Measurements from ENCODE around the gene LRP8. TPM values are rescaled to one million over a fixed set of nuclear protein-coding genes. Genes with fewer than 3 reads are reported as not detected.

The LRP8 gene
- total and polyA plus RNA-seq, 4 donors, result 0.15 to 0.75 (median 0.29) TPM

- Histone ChIP-seq H3K27me3 (ENCODE audit: control insufficient read depth in 4 of 4, insufficient read depth in 4 of 4, low read length in 3 of 4) (no peaks in the 10 kb centered on the region), H3K36me3 (ENCODE audit: control insufficient read depth in 4 of 4, insufficient read depth in 3 of 4, low read depth in 1 of 4, low read length in 3 of 4) (no peaks in the 10 kb centered on the region), H3K9me3 (ENCODE audit: control insufficient read depth in 4 of 4, low read length in 3 of 4) (no peaks in the 10 kb centered on the region), H3K4me1 (ENCODE audit: control insufficient read depth in 4 of 4, insufficient read depth in 4 of 4, low read length in 3 of 4) (no peaks in the 10 kb centered on the region), H3K4me3 (ENCODE audit: low read depth in 1 of 3, low read length in 3 of 3) (no peak overlapping the region), H3K9ac (ENCODE audit: low read depth in 1 of 2, low read length in 2 of 2) (no peak overlapping the region), H3K27ac (ENCODE audit: low read depth in 1 of 2, low read length in 2 of 2) (no peak overlapping the region)
- TF ChIP-seq REST (IDR thresholded peaks at IDR 0.05), result no peak
- TF ChIP-seq TAF1 (conservative IDR thresholded peaks at IDR 0.05), result no peak
- TF ChIP-seq CTCF (IDR thresholded peaks at IDR 0.05; ENCODE audit: low read depth, low read length, missing input control), result no peak
- no peak for TF ChIP-seq SP1 (IDR thresholded peaks at IDR 0.05)
- TF ChIP-seq RXRA (IDR thresholded peaks at IDR 0.05), result no peak
- no peak for TF ChIP-seq RAD21 (IDR thresholded peaks at IDR 0.05)
- TF ChIP-seq FOXA1 (IDR thresholded peaks at IDR 0.05), result no peak
- no peak for TF ChIP-seq EGR1 (IDR thresholded peaks at IDR 0.05; ENCODE audit: low read depth in 2 of 2)
- no peak for TF ChIP-seq FOXA2 (IDR thresholded peaks at IDR 0.05)
- TF ChIP-seq NR2F2 (IDR thresholded peaks at IDR 0.05), result no peak
- no peak for TF ChIP-seq HNF4A (conservative IDR thresholded peaks at IDR 0.05)
- no peak for TF ChIP-seq ZBTB33 (IDR thresholded peaks at IDR 0.05)
- TF ChIP-seq JUND (IDR thresholded peaks at IDR 0.05), result no peak
- no peak for TF ChIP-seq ATF3 (IDR thresholded peaks at IDR 0.05)
- TF ChIP-seq YY1 (IDR thresholded peaks at IDR 0.05), result no peak
- no peak for TF ChIP-seq MAX (IDR thresholded peaks at IDR 0.05)
- DNase-seq (ENCODE audit: low spot score), result no peak
- 61% methylated on average over 4 of the region's 4 CpGs for WGBS
Observed at GRCh38 chr1:53244141-53244540, 83.7 kb downstream of the LRP8 start.

- TF ChIP-seq TAF1 (conservative IDR thresholded peaks at IDR 0.05) (no peak), GABPA (IDR thresholded peaks at IDR 0.05 in 1 of 2, conservative IDR thresholded peaks at IDR 0.05 in 1 of 2) (no peak), EGR1 (IDR thresholded peaks at IDR 0.05; ENCODE audit: low read depth in 2 of 2) (no peak)
- 77% methylated on average over 4 of the region's 4 CpGs for WGBS
- Histone ChIP-seq H3K27ac (ENCODE audit: low read depth in 1 of 2, low read length in 2 of 2) (no peak overlapping the region), H3K9me3 (ENCODE audit: control insufficient read depth in 4 of 4, low read length in 3 of 4) (no peaks in the 10 kb centered on the region), H3K4me3 (ENCODE audit: low read depth in 1 of 3, low read length in 3 of 3) (no peak overlapping the region), H3K9ac (ENCODE audit: low read depth in 1 of 2, low read length in 2 of 2) (no peak overlapping the region), H3K36me3 (ENCODE audit: control insufficient read depth in 4 of 4, insufficient read depth in 3 of 4, low read depth in 1 of 4, low read length in 3 of 4) (no peaks in the 10 kb centered on the region), H3K27me3 (ENCODE audit: control insufficient read depth in 4 of 4, insufficient read depth in 4 of 4, low read length in 3 of 4) (no peaks in the 10 kb centered on the region), H3K4me1 (ENCODE audit: control insufficient read depth in 4 of 4, insufficient read depth in 4 of 4, low read length in 3 of 4) (peaks cover 3 to 11% (median 5%) of the 10 kb centered on the region in 4 donors)
- no peak for DNase-seq (ENCODE audit: low spot score)
Observed at GRCh38 chr1:53242381-53242780, 85.5 kb downstream of the LRP8 start.
